DOHH2 (cell line): ENCODE results near the gene PHLPP1.

Source experiments
- EZH2phosphoT487 ChIP-seq: fragments of 200-600 bp; sonication (generic); IDR thresholded peaks from 2 replicates; pipeline ENCODE4 v1.6.1; 2017; ENCODE audit warnings: borderline replicate concordance, mild to moderate bottlenecking, antibody characterized with exemption, low read length, moderate library complexity, mixed read lengths
- TF ChIP-seq, protein P1 (sequence below): fragments of 200-600 bp; sonication (generic); IDR thresholded peaks from one replicate; pipeline ENCODE4 v1.5.1; 2014; ENCODE audit warnings: antibody characterized with exemption, mild to moderate bottlenecking, low read depth, low read length; ENCODE audit not compliant: poor library complexity, severe bottlenecking

DNA sequence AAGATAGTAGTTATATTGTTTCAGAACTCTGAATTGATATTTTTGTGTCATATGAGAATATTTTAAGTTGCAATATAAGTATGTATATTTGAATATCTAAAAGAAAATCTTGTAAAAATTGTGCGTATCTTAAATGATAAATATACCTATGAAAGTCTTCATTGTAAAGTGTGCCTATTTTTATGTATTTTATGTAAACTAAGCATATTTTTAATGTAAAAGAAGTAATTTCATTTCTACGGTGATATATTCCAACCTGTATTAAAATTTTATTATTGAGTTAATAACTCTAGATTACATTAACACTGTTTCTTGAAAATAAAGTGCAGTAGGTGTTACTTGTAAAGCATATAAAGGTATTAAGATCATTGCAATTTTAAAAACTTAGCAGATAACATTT lies 233.4 kb downstream of the PHLPP1 start:
- TF ChIP-seq, protein P1, sequence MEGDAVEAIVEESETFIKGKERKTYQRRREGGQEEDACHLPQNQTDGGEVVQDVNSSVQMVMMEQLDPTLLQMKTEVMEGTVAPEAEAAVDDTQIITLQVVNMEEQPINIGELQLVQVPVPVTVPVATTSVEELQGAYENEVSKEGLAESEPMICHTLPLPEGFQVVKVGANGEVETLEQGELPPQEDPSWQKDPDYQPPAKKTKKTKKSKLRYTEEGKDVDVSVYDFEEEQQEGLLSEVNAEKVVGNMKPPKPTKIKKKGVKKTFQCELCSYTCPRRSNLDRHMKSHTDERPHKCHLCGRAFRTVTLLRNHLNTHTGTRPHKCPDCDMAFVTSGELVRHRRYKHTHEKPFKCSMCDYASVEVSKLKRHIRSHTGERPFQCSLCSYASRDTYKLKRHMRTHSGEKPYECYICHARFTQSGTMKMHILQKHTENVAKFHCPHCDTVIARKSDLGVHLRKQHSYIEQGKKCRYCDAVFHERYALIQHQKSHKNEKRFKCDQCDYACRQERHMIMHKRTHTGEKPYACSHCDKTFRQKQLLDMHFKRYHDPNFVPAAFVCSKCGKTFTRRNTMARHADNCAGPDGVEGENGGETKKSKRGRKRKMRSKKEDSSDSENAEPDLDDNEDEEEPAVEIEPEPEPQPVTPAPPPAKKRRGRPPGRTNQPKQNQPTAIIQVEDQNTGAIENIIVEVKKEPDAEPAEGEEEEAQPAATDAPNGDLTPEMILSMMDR = no peak
- TF ChIP-seq EZH2phosphoT487 = no peak
